ENCODE results near the gene OVCA2.

DNA sequence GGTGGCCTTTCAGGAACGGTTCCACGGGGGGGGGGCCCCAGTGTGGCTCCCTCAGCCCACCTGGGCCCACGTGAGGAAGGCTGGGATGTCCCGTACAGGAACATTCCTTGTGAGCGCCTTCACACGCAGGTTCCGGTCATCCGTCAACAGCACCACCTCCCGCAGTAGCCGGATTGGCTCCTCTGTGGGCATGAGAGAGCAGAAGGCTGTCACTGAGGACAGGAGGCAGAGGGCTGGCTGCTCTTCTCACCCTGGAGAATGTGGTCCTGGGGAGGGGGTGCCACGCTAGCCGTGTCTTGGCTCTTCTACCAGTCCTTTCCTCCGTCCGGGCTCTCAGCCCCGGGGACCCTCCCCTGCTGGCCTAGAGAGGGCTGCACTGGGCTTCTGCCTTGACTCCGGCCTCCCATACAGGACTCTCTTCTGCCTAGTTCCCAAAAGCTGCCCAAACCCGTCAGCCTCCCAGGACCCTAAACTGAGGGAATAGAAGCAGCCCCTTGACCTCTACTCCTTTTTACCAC, 19.7 kb downstream of the OVCA2 start:
- no peak for TF ChIP-seq EZH2 (IDR thresholded peaks at IDR 0.05)
- TF ChIP-seq POLR2AphosphoS5 (IDR thresholded peaks at IDR 0.05; ENCODE audit: borderline replicate concordance, low read depth, low read length): no peak
